ENCODE results near the gene HSPG2. TPM values are rescaled to one million over a fixed set of nuclear protein-coding genes. Genes with fewer than 3 reads are reported as not detected.

The HSPG2 gene
- total RNA-seq, 1 donor from 2014 or later, result 257 TPM

DNA sequence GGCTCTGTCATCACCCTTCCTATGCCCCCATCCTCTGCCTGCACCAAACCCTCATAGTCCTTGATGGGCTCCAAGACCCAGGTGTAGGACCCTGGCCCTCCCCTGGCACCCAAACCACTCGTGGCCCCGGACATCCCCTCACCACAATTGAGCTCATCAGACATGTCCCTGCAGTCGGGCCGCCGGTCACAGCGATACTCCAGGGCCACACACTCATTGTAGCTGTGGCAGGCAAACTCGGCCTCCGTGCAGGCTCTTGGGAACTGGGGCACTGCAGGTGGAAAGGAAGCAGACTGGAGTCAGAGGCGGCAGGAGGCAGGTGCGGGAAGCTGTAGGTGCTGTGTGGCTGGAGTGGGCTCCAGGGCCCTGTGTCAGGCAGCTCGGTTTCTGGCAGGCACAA is 49.3 kb downstream of the HSPG2 start:
- Histone ChIP-seq H3K4me1 (peaks cover 12% of the 10 kb centered on the region), H3K9me3 (replicated peaks) (no peaks in the 10 kb centered on the region), H3K27me3 (ENCODE audit: low read depth) (no peaks in the 10 kb centered on the region), H3K27ac (replicated peaks) (no peak overlapping the region), H3K4me3 (no peak overlapping the region), H3K36me3 (peaks cover 96% of the 10 kb centered on the region)
- TF ChIP-seq, protein P1, sequence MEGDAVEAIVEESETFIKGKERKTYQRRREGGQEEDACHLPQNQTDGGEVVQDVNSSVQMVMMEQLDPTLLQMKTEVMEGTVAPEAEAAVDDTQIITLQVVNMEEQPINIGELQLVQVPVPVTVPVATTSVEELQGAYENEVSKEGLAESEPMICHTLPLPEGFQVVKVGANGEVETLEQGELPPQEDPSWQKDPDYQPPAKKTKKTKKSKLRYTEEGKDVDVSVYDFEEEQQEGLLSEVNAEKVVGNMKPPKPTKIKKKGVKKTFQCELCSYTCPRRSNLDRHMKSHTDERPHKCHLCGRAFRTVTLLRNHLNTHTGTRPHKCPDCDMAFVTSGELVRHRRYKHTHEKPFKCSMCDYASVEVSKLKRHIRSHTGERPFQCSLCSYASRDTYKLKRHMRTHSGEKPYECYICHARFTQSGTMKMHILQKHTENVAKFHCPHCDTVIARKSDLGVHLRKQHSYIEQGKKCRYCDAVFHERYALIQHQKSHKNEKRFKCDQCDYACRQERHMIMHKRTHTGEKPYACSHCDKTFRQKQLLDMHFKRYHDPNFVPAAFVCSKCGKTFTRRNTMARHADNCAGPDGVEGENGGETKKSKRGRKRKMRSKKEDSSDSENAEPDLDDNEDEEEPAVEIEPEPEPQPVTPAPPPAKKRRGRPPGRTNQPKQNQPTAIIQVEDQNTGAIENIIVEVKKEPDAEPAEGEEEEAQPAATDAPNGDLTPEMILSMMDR (IDR thresholded peaks at IDR 0.05; ENCODE audit: borderline replicate concordance), result no peak
- DNase-seq, result no peak
- intact Hi-C loops (cut with micrococcal nuclease), result no loop called here

DNA sequence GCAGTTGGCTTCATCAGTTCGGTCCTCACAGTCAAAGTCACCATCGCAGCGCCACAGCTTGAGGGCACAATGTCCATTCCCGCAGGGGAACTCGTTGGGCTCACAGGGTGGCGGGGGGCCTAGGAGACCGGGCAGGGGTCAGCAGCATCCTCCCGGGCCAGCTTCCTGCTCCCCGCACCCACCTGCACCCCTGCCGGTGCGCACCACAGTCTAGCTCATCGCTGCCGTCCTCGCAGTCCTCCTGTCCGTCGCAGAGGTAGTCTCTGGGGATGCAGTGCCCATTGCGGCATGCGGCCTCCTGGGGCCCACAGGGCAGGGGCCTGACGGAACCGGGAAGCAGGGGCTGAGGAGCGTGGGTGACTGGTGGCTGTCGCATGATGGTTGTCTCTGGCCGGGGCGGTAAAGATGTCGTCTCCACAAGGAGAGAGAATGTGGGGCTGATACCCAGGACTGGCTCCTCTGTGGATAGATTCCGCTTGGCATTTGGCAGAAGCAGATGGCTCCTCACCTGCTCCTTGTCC is 49.8 kb downstream of the HSPG2 start:
- DNase-seq, result no peak
- no peak overlapping the region for H3K4me3 ChIP-seq
- no peak overlapping the region for H3K27ac ChIP-seq (replicated peaks)
- H3K36me3 ChIP-seq, result peaks cover 91% of the 10 kb centered on the region
- TF ChIP-seq, protein P1 (IDR thresholded peaks at IDR 0.05; ENCODE audit: borderline replicate concordance), result no peak
- no peaks in the 10 kb centered on the region for H3K27me3 ChIP-seq (ENCODE audit: low read depth)
- intact Hi-C loops (cut with micrococcal nuclease), result no loop called here
- peaks cover 11% of the 10 kb centered on the region for H3K4me1 ChIP-seq
- no peaks in the 10 kb centered on the region for H3K9me3 ChIP-seq (replicated peaks)

DNA sequence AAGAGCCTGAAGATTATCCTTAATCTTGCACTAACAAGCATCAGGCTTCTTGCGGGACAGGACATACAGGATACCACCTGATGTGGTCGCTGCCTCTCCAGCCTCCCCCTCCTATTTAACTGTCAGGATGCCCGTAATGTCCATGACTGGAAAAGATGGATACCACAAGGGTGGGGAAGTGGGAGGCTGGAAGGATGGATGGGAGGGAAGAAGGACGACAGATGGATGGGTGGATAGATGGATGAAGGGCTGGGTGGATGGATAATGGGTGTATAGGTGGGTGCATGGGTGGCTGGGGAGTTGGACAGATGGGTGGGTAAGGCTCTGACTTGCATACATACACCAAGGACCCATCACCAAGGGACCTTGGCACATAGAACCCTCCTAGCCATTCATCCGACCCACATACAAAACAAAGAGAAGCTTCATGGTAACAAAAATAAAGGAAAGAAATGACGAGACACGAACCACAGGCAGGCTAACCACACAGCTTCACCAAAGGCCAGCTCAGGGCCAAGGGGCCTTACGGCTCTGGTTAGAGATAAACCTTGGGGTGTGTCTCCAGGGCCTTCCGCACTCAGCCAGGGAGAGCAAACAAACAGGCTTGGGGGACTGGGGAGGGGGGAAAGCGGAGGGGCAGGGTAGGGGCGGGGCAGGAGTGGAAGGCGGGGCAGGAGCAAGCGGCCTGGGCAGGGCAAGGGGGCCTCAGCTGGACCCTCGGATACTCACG is 50.5 kb downstream of the HSPG2 start:
- intact Hi-C loops (cut with micrococcal nuclease), result no loop called here
- Histone ChIP-seq H3K27ac (replicated peaks) (no peak overlapping the region), H3K4me1 (peaks cover 11% of the 10 kb centered on the region), H3K36me3 (peaks cover 87% of the 10 kb centered on the region), H3K9me3 (replicated peaks) (no peaks in the 10 kb centered on the region), H3K4me3 (no peak overlapping the region), H3K27me3 (ENCODE audit: low read depth) (no peaks in the 10 kb centered on the region)
- TF ChIP-seq, protein P1 (IDR thresholded peaks at IDR 0.05; ENCODE audit: borderline replicate concordance), result no peak
- DNase-seq, result no peak

DNA sequence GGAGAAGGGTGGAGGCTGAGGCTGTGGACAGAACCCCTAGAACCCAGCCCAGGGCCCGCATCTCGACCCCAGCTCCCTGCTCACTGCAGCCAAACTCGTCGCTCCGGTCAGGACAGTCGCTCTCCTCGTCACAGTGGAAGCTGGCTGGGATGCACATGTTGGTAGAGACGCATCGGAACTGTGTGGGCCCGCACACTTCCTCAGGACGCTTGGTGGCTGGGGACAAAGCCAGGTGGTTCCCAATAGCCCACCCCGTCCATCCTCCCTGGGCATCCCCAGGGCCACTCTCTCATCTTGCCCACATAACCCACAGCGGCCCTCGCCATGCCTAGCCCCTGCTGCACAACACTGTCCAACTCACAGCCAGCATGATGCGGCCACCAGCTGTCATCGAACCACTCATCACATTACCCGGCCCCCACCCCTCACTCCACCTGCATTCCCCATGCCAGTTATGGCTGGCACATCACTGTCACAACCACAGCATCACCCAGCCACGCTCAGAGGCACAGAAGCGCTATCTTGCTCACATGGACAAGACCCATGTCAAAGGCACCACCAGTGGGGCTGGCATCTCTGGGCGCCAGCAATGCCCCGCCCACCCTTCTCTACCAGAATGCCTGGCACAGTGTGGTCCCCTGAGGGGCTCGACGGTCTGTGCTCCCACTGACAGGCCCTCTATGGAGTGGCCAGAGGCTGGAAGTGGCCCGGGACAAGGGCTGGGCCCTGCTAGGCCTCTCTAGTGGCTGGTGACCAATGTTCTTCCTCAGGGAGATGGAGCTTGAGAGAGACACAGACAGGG is 51.7 kb downstream of the HSPG2 start:
- DNase-seq, result no peak
- H3K27me3 ChIP-seq (ENCODE audit: low read depth), result no peaks in the 10 kb centered on the region
- H3K4me1 ChIP-seq, result peaks cover 6% of the 10 kb centered on the region
- no peak overlapping the region for H3K4me3 ChIP-seq
- intact Hi-C loops (cut with micrococcal nuclease), result no loop called here
- no peaks in the 10 kb centered on the region for H3K9me3 ChIP-seq (replicated peaks)
- TF ChIP-seq, protein P1 (IDR thresholded peaks at IDR 0.05; ENCODE audit: borderline replicate concordance), result no peak
- H3K36me3 ChIP-seq, result peaks cover 87% of the 10 kb centered on the region
- no peak overlapping the region for H3K27ac ChIP-seq (replicated peaks)

DNA sequence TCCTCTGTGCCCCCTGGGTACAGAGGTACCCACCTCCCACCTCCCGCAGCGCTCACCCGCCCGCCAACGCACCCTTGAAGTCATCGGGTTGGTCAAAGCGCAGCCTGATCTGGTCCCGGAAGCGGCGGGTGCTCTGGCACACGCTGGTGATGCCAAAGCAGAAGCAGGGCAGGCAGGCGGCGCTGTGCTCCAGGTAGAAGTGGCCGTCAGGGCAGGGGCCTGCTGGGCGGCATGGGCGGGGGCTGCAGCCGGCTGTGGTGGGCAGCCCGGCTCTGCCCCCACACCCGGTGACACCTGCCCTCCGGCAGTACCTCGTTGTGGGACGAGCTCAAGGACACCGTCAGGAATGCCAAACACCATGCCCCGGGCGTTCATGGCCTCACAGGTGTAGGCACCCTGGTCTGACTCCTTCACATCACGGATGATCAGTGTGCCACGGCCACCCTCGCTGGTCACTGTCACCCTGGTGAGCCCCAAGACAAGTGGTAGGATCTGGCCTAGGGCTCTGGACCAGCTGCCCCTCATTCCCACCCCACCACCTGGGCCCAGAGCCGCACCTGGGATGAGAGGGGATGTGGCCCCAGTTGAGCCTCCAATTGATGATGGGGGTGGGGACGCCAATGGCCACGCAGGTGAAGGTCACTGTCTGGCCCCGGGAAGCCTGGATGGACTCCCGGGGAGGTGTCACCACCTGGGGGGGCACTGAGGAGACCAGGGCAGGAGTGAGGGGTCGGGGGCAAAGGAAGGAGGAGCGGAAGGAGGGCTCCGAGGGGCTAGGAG is 52.5 kb downstream of the HSPG2 start:
- no peak overlapping the region for H3K4me3 ChIP-seq
- intact Hi-C loops (cut with micrococcal nuclease), result no loop called here
- H3K27ac ChIP-seq (replicated peaks), result no peak overlapping the region
- no peaks in the 10 kb centered on the region for H3K9me3 ChIP-seq (replicated peaks)
- H3K27me3 ChIP-seq (ENCODE audit: low read depth), result no peaks in the 10 kb centered on the region
- TF ChIP-seq, protein P1 (IDR thresholded peaks at IDR 0.05; ENCODE audit: borderline replicate concordance), result no peak
- no peak for DNase-seq
- peaks cover 12% of the 10 kb centered on the region for H3K4me1 ChIP-seq
- peaks cover 87% of the 10 kb centered on the region for H3K36me3 ChIP-seq

All from left ventricle myocardium inferior (tissue), 1 donor.